HG02943 (cell line): ENCODE data around the gene TANC1.
A peak's percentile ranks its signal among the peaks of the same experiment; 100 is the strongest.

Experiments
- ATAC-seq: cut with Tn5 transposase; IDR thresholded peaks from one replicate; pipeline ENCODE4 v1.9.1; 2021; ENCODE audit warnings: mild to moderate bottlenecking, low read depth, moderate library complexity; ENCODE audit not compliant: unreplicated experiment

Gene TANC1

GRCh38 chr2:159108181-159108893, 139.9 kb downstream of the TANC1 start:
- no peak for ATAC-seq

GRCh38 chr2:159109517-159109916, 141.1 kb downstream of the TANC1 start:
- ATAC-seq = no peak

GRCh38 chr2:159110784-159111183, 142.3 kb downstream of the TANC1 start:
- ATAC-seq = no peak

- ATAC-seq = no peak
These were observed 143.0 kb downstream of the TANC1 start for GRCh38 chr2:159111346-159111927.

- ATAC-seq = no peak
These were observed 146.4 kb downstream of the TANC1 start for GRCh38 chr2:159114835-159115234.

- ATAC-seq = no peak
These were observed 148.5 kb downstream of the TANC1 start for GRCh38 chr2:159116922-159117321.

GRCh38 chr2:159117658-159118057, 149.2 kb downstream of the TANC1 start:
- no peak for ATAC-seq

- ATAC-seq = peak; percentile 90
These were observed 149.8 kb downstream of the TANC1 start for GRCh38 chr2:159118115-159118858.

- no peak for ATAC-seq
These were observed 150.5 kb downstream of the TANC1 start for GRCh38 chr2:159118859-159119500.

GRCh38 chr2:159119652-159120257, 151.3 kb downstream of the TANC1 start:
- ATAC-seq = no peak

GRCh38 chr2:159123786-159124185, 155.3 kb downstream of the TANC1 start:
- no peak for ATAC-seq

GRCh38 chr2:159124441-159124911, 156.0 kb downstream of the TANC1 start:
- ATAC-seq = no peak

- no peak for ATAC-seq
These were observed 156.6 kb downstream of the TANC1 start for GRCh38 chr2:159124931-159125467.

GRCh38 chr2:159125858-159126257, 157.4 kb downstream of the TANC1 start:
- ATAC-seq = no peak

GRCh38 chr2:159126432-159127022, 158.1 kb downstream of the TANC1 start:
- no peak for ATAC-seq

- ATAC-seq = no peak
These were observed 159.8 kb downstream of the TANC1 start for GRCh38 chr2:159128191-159128590.

GRCh38 chr2:159129269-159129668, 160.8 kb downstream of the TANC1 start:
- no peak for ATAC-seq

- ATAC-seq = no peak
These were observed 161.4 kb downstream of the TANC1 start for GRCh38 chr2:159129824-159130223.

- ATAC-seq = no peak
These were observed 161.9 kb downstream of the TANC1 start for GRCh38 chr2:159130302-159130701.
